SU-DHL-6 (cell line): ENCODE data around the gene DNER.
"Not testable (repeated sequence)": the region's sequence is repeated elsewhere in the genome, so short reads cannot be mapped to it uniquely, and the experiment has no call there.

Source experiments
- EZH2phosphoT487 ChIP-seq: fragments of 200-600 bp; sonication (generic), shearing (Covaris generic); conservative IDR thresholded peaks from 2 replicates; pipeline ENCODE4 v1.6.1; 2018; ENCODE audit warnings: mild to moderate bottlenecking, antibody characterized with exemption, low read length, moderate library complexity, mixed read lengths
- TF ChIP-seq, protein P1 (sequence below): fragments of 200-600 bp; sonication (generic); IDR thresholded peaks from one replicate; pipeline ENCODE4 v1.5.1; 2017; ENCODE audit warnings: antibody characterized with exemption, mild to moderate bottlenecking, low read length, moderate library complexity; ENCODE audit not compliant: insufficient read depth, poor library complexity, severe bottlenecking

DNA sequence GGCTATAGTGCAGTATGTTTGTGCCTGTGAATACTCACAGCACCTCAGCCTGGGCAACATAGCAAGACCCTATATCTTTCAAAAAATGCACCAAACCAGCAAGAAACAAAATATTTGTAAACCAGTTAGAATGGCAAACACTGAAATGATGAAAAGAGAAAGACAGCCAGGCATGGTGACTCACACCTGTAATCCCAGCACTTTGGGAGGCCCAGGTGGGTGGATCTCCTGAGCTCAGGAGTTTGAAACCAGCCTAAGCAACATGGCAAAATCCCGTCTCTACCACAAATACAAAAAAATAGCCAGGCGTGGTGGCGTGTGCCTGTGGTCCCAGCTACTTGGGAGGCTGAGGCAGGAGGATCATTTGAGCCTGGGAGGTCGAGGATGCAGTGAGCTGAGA, 375.2 kb downstream of the DNER start:
- TF ChIP-seq, protein P1, sequence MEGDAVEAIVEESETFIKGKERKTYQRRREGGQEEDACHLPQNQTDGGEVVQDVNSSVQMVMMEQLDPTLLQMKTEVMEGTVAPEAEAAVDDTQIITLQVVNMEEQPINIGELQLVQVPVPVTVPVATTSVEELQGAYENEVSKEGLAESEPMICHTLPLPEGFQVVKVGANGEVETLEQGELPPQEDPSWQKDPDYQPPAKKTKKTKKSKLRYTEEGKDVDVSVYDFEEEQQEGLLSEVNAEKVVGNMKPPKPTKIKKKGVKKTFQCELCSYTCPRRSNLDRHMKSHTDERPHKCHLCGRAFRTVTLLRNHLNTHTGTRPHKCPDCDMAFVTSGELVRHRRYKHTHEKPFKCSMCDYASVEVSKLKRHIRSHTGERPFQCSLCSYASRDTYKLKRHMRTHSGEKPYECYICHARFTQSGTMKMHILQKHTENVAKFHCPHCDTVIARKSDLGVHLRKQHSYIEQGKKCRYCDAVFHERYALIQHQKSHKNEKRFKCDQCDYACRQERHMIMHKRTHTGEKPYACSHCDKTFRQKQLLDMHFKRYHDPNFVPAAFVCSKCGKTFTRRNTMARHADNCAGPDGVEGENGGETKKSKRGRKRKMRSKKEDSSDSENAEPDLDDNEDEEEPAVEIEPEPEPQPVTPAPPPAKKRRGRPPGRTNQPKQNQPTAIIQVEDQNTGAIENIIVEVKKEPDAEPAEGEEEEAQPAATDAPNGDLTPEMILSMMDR, result not testable (repeated sequence)
- not testable (repeated sequence) for TF ChIP-seq EZH2phosphoT487
